Ovary (tissue), 9 donors: ENCODE measurements around the gene CDC25B. TPM values are rescaled to one million over a fixed set of nuclear protein-coding genes. Genes with fewer than 3 reads are reported as not detected.

Source experiments
- DNase-seq, 5 donors: peaks; one replicate each; pipeline ENCODE4 v3.0.0-alpha.2; 2019 to 2020
- H3K27ac ChIP-seq, 2 donors: fragments of 200-600 bp; one replicate each; pipeline versions ENCODE4 v1.5.1 to v1.8.0; 2019 to 2022
- H3K27me3 ChIP-seq: fragments of 200-600 bp; one replicate; pipeline ENCODE4 v1.8.0; 2022
- H3K36me3 ChIP-seq: fragments of 200-600 bp; sonication (generic); one replicate; pipeline ENCODE4 v1.5.1; 2019
- H3K4me1 ChIP-seq: one replicate; pipeline ENCODE4 v1.8.1; 2013; ENCODE audit warnings: mild to moderate bottlenecking, moderate library complexity; ENCODE audit not compliant: insufficient read depth
- H3K4me3 ChIP-seq: fragments of 200-600 bp; sonication (generic); one replicate; pipeline ENCODE4 v1.5.1; 2017
- H3K9me3 ChIP-seq, 2 donors: fragments of 200-600 bp in 1 of 2; sonication (generic) in 1 of 2; one replicate each; pipeline versions ENCODE4 v1.5.1 to v1.8.1; 2013 to 2019; ENCODE audit warnings: mild to moderate bottlenecking in 1 of 2, moderate library complexity in 1 of 2
- CTCF ChIP-seq, 3 donors: fragments of 450-650 bp in 2 of 3; fragments of 200-600 bp in 1 of 3; IDR thresholded peaks; one replicate each; pipeline versions ENCODE4 v1.5.1 to v1.8.0; 2016 to 2022; ENCODE audit warnings: antibody characterized with exemption in 3 of 3, mild to moderate bottlenecking in 1 of 3
- EP300 ChIP-seq: sonication (generic); formaldehyde crosslinking; IDR thresholded peaks from one replicate; pipeline ENCODE4 v1.6.1; 2017; ENCODE audit warnings: antibody characterized with exemption
- POLR2A ChIP-seq: fragments of 450-650 bp; IDR thresholded peaks from one replicate; pipeline ENCODE4 v1.6.1; 2017; ENCODE audit warnings: antibody characterized with exemption, mild to moderate bottlenecking, moderate library complexity
- WGBS, 3 donors: extraction: QIAGEN DNeasy Blood & Tissue Kit in 1 of 3; methylation state at CpG; one replicate each; pipeline versions ENCODE4 v1.1.5 to v1.1.7; 2013 to 2017; 5-methylcytosine and 5-hydroxymethylcytosine counted together
- intact Hi-C, 4 donors: fragments of 100-400 bp; cut with DNase I; formaldehyde crosslinking; loops; one replicate each; pipeline versions ENCODE4 v1.11.0 to v1.15.1; 2022 to 2023
- polyA plus RNA-seq, 2 donors: library from polyadenylated mRNA; stranded (reverse); fragments of 200-250 nt in 1 of 2; fragments of 350-450 nt in 1 of 2; fragmentation: Illumina TruSeq in 1 of 2; extraction: RNeasy Lipid Tissue Mini Kit (QIAGEN cat#74804) in 1 of 2; gene quantifications; one replicate each; pipeline ENCODE4 v1.2.3, GENCODE V29; 2013 to 2014
- total RNA-seq, 7 donors: library from RNA; depleted of rRNA in 2 of 7; stranded (reverse); fragments of >200 nt in 2 of 7; fragmentation: NEBNext Ultra II Directional in 3 of 7; extraction: Animal tissue kit (Norgen Biotek cat#: 25700) in 3 of 7; gene quantifications; one replicate each; pipeline versions ENCODE4 v1.1.0 to v1.2.4, GENCODE V29; 2016 to 2023
- donor health status: DM: no; HTN: no; CAD: no; lungs with moderate emphysema.
- donor health status: DM: no; HTN: no; CAD: no.
- donor health status: Bipolar disorder and iron deficiency.
- donor health status: DM: yes; HTN: yes; CAD: no.
- donor health status: DM: no; HTN: no; CAD: no.
- donor health status: DM: yes; HTN: yes; CAD: no.

CDC25B gene
- total and polyA plus RNA-seq, 9 donors, result 17.9 to 47.8 (median 33.0) TPM

DNA sequence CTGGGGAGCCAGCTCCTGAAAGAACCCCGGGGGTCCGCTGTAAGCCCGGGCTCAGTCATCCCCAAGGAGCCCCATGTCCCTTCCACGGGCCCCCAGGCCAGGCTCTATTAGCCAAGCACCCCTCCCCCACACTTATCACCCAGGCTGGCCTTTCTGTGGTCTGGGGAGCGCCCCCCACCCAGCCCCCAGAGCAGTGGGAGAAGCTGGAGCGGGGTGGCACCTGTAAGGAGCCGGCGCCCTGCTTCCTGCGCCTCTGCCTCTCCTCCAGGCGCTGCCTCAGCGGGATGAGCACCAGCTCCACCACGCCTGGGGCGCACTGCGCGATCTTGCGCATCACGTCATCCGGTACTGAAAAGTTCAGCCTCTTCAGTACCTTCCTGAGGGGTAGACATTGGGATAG lies 17.1 kb upstream of the CDC25B start:
- H3K9me3 ChIP-seq, result no peaks in the 10 kb centered on the region
- H3K36me3 ChIP-seq, result no peaks in the 10 kb centered on the region
- WGBS, 3 donors, result 50 to 58% (median 53%) methylated on average over 18 of the region's 18 CpGs
- peaks cover 5% of the 10 kb centered on the region for H3K4me1 ChIP-seq
- TF ChIP-seq CTCF (IDR thresholded peaks at IDR 0.05) (no peak), EP300 (no peak), POLR2A (no peak)
- no peak for DNase-seq
- intact Hi-C loops, result no loop called here
- H3K4me3 ChIP-seq, result no peak overlapping the region
- H3K27ac ChIP-seq, result no peak overlapping the region
- H3K27me3 ChIP-seq, result no peaks in the 10 kb centered on the region

DNA sequence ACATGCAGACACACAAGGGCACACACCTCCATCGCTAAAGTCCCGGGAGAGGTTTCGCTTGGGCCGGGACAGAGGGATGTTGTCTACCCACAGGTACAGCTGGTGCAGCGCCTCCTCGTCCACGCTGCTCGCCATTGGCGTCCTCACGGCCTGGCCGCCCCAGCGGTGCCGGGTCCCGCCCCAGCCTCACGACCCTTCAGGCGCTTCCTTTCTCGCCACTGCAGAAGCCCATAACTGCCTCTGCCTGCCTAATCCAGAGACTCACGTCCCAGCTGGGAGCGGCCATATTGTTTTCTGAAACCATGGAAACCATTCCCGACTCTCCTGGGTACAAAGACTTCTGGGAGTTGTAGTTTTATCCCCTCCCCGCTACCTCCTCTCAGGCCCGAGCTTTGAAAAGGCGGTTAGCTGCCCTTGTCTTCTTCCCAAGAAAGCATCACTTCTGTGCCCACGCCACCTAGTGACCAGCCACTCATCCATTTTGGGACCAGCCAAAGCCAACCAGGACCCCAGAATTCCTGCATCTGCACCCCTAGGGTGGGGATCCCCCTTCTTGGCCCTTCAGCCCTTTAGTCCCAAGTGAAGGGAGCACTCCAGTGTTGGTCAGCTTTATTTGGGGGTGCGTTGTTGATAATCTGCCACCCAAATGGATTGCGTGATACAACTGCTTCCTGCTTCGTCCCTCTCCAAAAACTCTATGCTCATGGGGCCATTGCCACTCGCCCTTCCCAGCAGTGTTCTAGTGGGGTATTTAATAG lies 14.8 kb upstream of the CDC25B start, which contains the start of gene SPEF1:
TSS of gene SPEF1 (minus strand) at position 296 of the 758 bp plus-strand sequence. CDS start at position 135, 161 bp downstream.
- Histone ChIP-seq H3K4me1 (peaks cover 18% of the 10 kb centered on the region), H3K27ac (peak within 1 kb of the TSS in 1 of 2 donors; percentile 55), H3K27me3 (no peaks in the 10 kb centered on the region), H3K9me3 (no peaks in the 10 kb centered on the region), H3K4me3 (peak within 1 kb of the TSS; percentile 7), H3K36me3 (no peaks in the 10 kb centered on the region)
- TF ChIP-seq CTCF (IDR thresholded peaks at IDR 0.05), result peak in 2 of 3 donors; percentile 36 to 45
- TF ChIP-seq EP300, result no peak
- no peak for TF ChIP-seq POLR2A
- WGBS, 3 donors, result 11 to 13% (median 12%) methylated on average over 26 to 28 of the region's 28 CpGs
- intact Hi-C loops, result no loop called here
- peak; percentile 72 to 85 (median 76) for DNase-seq

GRCh38 chr20:3782597-3782996 lies 13.5 kb upstream of the CDC25B start:
- Histone ChIP-seq H3K27me3 (no peaks in the 10 kb centered on the region), H3K9me3 (no peaks in the 10 kb centered on the region), H3K27ac (no peak overlapping the region), H3K4me3 (no peak overlapping the region), H3K36me3 (no peaks in the 10 kb centered on the region), H3K4me1 (peaks cover 18% of the 10 kb centered on the region)
- WGBS, 3 donors, result 80 to 85% (median 84%) methylated on average over 6 of the region's 6 CpGs
- intact Hi-C loops, result no loop called here
- no peak for DNase-seq
- TF ChIP-seq POLR2A, result no peak

DNA sequence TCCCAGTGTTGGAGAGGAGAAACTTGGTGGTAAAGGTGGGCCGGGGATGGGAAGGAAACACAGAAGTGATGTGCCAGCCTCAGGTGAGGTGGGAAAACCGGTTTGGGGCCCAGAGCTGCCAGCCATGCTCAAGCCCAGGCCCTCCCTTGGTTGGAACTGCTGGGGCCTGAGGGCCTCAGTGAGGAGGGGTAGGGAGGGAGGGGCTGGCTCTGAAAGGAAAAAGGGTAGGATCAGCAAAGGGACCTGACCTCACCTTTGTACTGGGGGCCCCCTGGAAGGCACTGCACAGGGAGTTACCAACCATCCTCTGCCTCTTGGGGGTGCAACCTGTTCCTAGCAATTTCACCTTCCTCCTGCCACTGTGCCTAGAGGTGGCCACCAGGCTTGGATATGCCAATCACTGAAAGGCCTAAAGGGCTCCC lies 13.0 kb upstream of the CDC25B start:
- Histone ChIP-seq H3K36me3 (no peaks in the 10 kb centered on the region), H3K27me3 (no peaks in the 10 kb centered on the region), H3K4me3 (no peak overlapping the region), H3K27ac (no peak overlapping the region), H3K4me1 (peaks cover 16% of the 10 kb centered on the region), H3K9me3 (no peaks in the 10 kb centered on the region)
- TF ChIP-seq POLR2A, result no peak
- no peak for TF ChIP-seq CTCF (IDR thresholded peaks at IDR 0.05)
- TF ChIP-seq EP300, result no peak
- 62 to 79% (median 67%) methylated on average over 2 of the region's 2 CpGs for WGBS, 3 donors
- no peak for DNase-seq
- intact Hi-C loops, result no loop called here
